Vagina (tissue), 1 donor: ENCODE data around the gene ZNF446. TPM values are rescaled to one million over a fixed set of nuclear protein-coding genes. Genes with fewer than 3 reads are reported as not detected.

Experiments used
- small RNA-seq: library from RNA; depleted of rRNA; stranded (forward); fragments of <200 nt; gene quantifications from one replicate; pipeline ENCODE3, GENCODE V24; 2016
- total RNA-seq: library from RNA; depleted of rRNA; stranded (reverse); fragments of >200 nt; gene quantifications from one replicate; pipeline ENCODE4 v1.2.3, GENCODE V29; 2016

Gene ZNF446
- total RNA-seq, 1 donor from 2014 or later = 10.6 TPM

Small RNA genes within 50 kb of the gene (small RNA-seq; reads per million reads assigned to genes)
- gene RN7SL693P (not detected), gene RNU6-1337P (not detected)

Other genes with a start within 250 kb of the ZNF446 start
- 20.1 TPM for gene ZNF544, start 247.4 kb upstream of the ZNF446 start, total RNA-seq
- gene ZNF8, start 197.4 kb upstream of the ZNF446 start, total RNA-seq = 6.4 TPM
- gene ERVK3-1, start 171.0 kb upstream of the ZNF446 start, total RNA-seq = 45.9 TPM
- 3.9 TPM for gene ZSCAN22, start 149.4 kb upstream of the ZNF446 start, total RNA-seq
- 48.9 TPM for gene A1BG, start 122.9 kb upstream of the ZNF446 start, total RNA-seq
- 3.4 TPM for gene ZNF497, start 113.6 kb upstream of the ZNF446 start, total RNA-seq
- gene ZNF837, start 95.3 kb upstream of the ZNF446 start, total RNA-seq = 1.2 TPM
- 1,974 TPM for gene RPS5, start 89.1 kb upstream of the ZNF446 start, total RNA-seq
- 0.98 TPM for gene RNF225, start 80.7 kb upstream of the ZNF446 start, total RNA-seq
- gene ZNF584, start 67.7 kb upstream of the ZNF446 start, total RNA-seq = 16.7 TPM
- gene ZNF132, start 36.2 kb upstream of the ZNF446 start, total RNA-seq = 5.2 TPM
- gene ZNF324B, start 24.7 kb upstream of the ZNF446 start, total RNA-seq = 4.2 TPM
- gene ZNF324, start 9.3 kb upstream of the ZNF446 start, total RNA-seq = 17.2 TPM
- gene SLC27A5, start 35.6 kb downstream of the ZNF446 start, total RNA-seq = 35.8 TPM
- 14.0 TPM for gene ZBTB45, start 43.5 kb downstream of the ZNF446 start, total RNA-seq
- 274 TPM for gene TRIM28, start 67.7 kb downstream of the ZNF446 start, total RNA-seq
- gene CHMP2A, start 78.8 kb downstream of the ZNF446 start, total RNA-seq = 76.4 TPM
- gene UBE2M, start 82.3 kb downstream of the ZNF446 start, total RNA-seq = 33.6 TPM
- 32.2 TPM for gene MZF1, start 97.0 kb downstream of the ZNF446 start, total RNA-seq